Measurements from ENCODE around the gene REXO1. TPM values are rescaled to one million over a fixed set of nuclear protein-coding genes. Genes with fewer than 3 reads are reported as not detected.
"Not testable (repeated sequence)": the region's sequence is repeated elsewhere in the genome, so short reads cannot be mapped to it uniquely, and the experiment has no call there.

The REXO1 gene
- total and polyA plus RNA-seq, 2 donors (not counting 3 experiments of a cell fraction or from before 2014, with no cell fraction given), result 41.1 to 56.9 TPM

DNA sequence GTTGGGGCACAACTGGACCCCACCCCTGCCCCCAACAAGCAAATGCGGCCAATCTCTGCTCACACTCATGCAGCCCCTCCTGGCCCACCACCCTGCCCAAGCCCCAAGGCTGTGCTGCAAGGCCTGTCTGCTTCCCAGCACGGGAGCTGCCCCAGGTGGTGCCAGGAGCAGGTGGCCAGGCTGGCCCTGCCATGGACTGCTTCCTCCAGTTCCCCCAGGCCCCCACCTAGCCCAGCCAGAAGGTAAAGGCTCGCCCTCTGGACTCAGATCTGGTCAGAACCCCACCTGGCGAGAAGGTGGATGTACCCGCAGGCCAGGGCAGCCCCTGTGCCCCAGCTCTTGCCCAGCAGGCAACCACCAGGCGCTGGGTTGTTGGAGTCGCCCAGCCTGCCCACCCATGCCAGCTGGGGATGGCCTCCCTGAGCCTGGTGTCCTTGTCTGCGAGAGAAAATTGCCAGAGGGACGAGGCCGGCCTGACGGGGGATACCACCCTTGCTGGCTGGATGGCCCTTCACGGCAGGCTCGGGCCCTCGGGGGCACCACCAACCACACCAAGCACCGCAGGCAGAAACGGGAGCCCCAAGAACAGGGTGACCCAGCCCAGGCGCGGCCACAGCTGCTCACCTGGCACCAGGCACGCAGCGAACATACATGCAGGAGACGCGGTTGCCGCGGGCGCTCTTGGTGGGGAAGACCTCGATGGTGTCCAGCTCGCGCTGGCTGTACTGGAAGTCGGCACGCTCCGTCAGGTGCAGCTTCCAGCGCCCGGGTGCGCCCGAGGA lies 32.5 kb upstream of the REXO1 start:
- TF ChIP-seq JUN (IDR thresholded peaks at IDR 0.05; ENCODE audit: borderline replicate concordance, insufficient read depth, insufficient read length, low read depth) (no peak), FOS (IDR thresholded peaks at IDR 0.05; ENCODE audit: borderline replicate concordance, insufficient read depth, low read length) (no peak), EZH2 (IDR thresholded peaks at IDR 0.05; ENCODE audit: borderline replicate concordance, low read depth, low read length, severe bottlenecking) (no peak), GATA2 (IDR thresholded peaks at IDR 0.05; ENCODE audit: insufficient read depth, insufficient read length, low read depth, low read length) (no peak), MYC (IDR thresholded peaks at IDR 0.05; ENCODE audit: low read depth, low read length) (no peak), POLR2A (IDR thresholded peaks at IDR 0.05; ENCODE audit: low read depth, low read length) (no peak), POLR2AphosphoS5 (IDR thresholded peaks at IDR 0.05; ENCODE audit: insufficient read depth, low read depth, low read length) (no peak)
- TF ChIP-seq, protein P1, sequence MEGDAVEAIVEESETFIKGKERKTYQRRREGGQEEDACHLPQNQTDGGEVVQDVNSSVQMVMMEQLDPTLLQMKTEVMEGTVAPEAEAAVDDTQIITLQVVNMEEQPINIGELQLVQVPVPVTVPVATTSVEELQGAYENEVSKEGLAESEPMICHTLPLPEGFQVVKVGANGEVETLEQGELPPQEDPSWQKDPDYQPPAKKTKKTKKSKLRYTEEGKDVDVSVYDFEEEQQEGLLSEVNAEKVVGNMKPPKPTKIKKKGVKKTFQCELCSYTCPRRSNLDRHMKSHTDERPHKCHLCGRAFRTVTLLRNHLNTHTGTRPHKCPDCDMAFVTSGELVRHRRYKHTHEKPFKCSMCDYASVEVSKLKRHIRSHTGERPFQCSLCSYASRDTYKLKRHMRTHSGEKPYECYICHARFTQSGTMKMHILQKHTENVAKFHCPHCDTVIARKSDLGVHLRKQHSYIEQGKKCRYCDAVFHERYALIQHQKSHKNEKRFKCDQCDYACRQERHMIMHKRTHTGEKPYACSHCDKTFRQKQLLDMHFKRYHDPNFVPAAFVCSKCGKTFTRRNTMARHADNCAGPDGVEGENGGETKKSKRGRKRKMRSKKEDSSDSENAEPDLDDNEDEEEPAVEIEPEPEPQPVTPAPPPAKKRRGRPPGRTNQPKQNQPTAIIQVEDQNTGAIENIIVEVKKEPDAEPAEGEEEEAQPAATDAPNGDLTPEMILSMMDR (IDR thresholded peaks at IDR 0.05; ENCODE audit: extremely low read depth in 1 of 2, insufficient read depth in 1 of 2, low read depth in 1 of 2, low read length in 2 of 2), result no peak
- TF ChIP-seq, protein P2, sequence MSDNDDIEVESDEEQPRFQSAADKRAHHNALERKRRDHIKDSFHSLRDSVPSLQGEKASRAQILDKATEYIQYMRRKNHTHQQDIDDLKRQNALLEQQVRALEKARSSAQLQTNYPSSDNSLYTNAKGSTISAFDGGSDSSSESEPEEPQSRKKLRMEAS (IDR thresholded peaks at IDR 0.05; ENCODE audit: insufficient read depth, insufficient read length), result no peak
- CTCF ChIA-PET, result no interaction called here
- no peak for DNase-seq (ENCODE audit: low read depth, low spot score)
- Histone ChIP-seq H3K27me3 (ENCODE audit: control insufficient read depth in 2 of 2, insufficient read depth in 2 of 2, low read length in 2 of 2) (no peaks in the 10 kb centered on the region), H3K79me2 (ENCODE audit: control insufficient read depth, insufficient read depth, low read length) (peaks cover 39% of the 10 kb centered on the region), H3K27ac (ENCODE audit: insufficient read depth, low read depth, low read length) (no peak overlapping the region), H3K4me3 (replicated peaks in 1 of 3; ENCODE audit: insufficient read depth in 1 of 3, low read depth in 1 of 3, low read length in 3 of 3) (no peak overlapping the region), H2AFZ (ENCODE audit: low read depth, low read length) (no peak overlapping the region), H3K9me3 (replicated peaks; ENCODE audit: control insufficient read depth, insufficient read depth, low read length) (no peaks in the 10 kb centered on the region), H3K9ac (replicated peaks; ENCODE audit: extremely low read depth, insufficient read depth, low read length) (no peak overlapping the region), H3K9me1 (replicated peaks; ENCODE audit: control insufficient read depth, extremely low read depth, insufficient read depth, low read length) (no peaks in the 10 kb centered on the region), H4K20me1 (replicated peaks; ENCODE audit: control insufficient read depth, extremely low read depth, insufficient read depth, low read length) (no peaks in the 10 kb centered on the region), H3K36me3 (ENCODE audit: control insufficient read depth in 2 of 2, extremely low read depth in 1 of 2, insufficient read depth in 2 of 2, low read length in 2 of 2) (peaks cover 0 to 1% of the 10 kb centered on the region in 2 experiments), H3K4me1 (ENCODE audit: control insufficient read depth, extremely low read depth, insufficient read depth, low read length) (peaks cover 33% of the 10 kb centered on the region), H3K4me2 (ENCODE audit: insufficient read depth, low read length) (no peak overlapping the region)
- POLR2A ChIA-PET, result no interaction called here
- no peak for FAIRE-seq
- intact Hi-C loops (cut with micrococcal nuclease) (no loop called here), dilution Hi-C loops (cut with MboI; ENCODE audit: extremely low pct_ligation_motif_present, low sequenced_read_pairs) (no loop called here)
- BruUV-seq (replicated peaks), result no TSS peak

DNA sequence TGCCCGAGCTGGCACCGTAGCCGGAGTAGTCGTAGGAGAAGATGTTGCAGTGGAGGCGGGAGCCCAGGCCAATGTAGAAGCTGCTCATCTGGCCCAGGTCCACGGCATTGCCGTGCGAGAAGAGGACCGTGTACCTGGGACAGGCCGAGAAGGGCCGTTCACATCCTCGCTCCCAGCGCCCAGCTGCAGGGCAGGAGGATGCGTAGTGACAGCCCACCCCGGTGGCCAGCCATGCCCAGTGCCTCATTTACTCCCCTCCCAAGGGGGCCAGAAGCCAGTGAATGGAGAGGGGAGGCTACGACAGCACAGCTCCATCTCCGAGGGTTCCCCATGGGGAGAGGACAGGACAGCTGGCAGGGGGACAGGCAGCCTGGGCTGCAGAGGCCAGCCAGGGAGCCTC lies 31.7 kb upstream of the REXO1 start:
- peaks cover 34% of the 10 kb centered on the region for H3K4me1 ChIP-seq (ENCODE audit: control insufficient read depth, extremely low read depth, insufficient read depth, low read length)
- H2AFZ ChIP-seq (ENCODE audit: low read depth, low read length); H3K4me3 ChIP-seq (replicated peaks in 1 of 3; ENCODE audit: insufficient read depth in 1 of 3, low read depth in 1 of 3, low read length in 3 of 3); H3K36me3 ChIP-seq (ENCODE audit: control insufficient read depth in 2 of 2, extremely low read depth in 1 of 2, insufficient read depth in 2 of 2, low read length in 2 of 2); FAIRE-seq; H3K9me1 ChIP-seq (replicated peaks; ENCODE audit: control insufficient read depth, extremely low read depth, insufficient read depth, low read length); H3K27me3 ChIP-seq (ENCODE audit: control insufficient read depth in 2 of 2, insufficient read depth in 2 of 2, low read length in 2 of 2); dilution Hi-C loops (cut with MboI; ENCODE audit: extremely low pct_ligation_motif_present, low sequenced_read_pairs); POLR2A ChIA-PET; H3K27ac ChIP-seq (ENCODE audit: insufficient read depth, low read depth, low read length); intact Hi-C loops (cut with micrococcal nuclease); H3K9ac ChIP-seq (replicated peaks; ENCODE audit: extremely low read depth, insufficient read depth, low read length); H3K4me2 ChIP-seq (ENCODE audit: insufficient read depth, low read length); H3K9me3 ChIP-seq (replicated peaks; ENCODE audit: control insufficient read depth, insufficient read depth, low read length); DNase-seq (ENCODE audit: low read depth, low spot score); CTCF ChIA-PET; BruUV-seq (replicated peaks); H4K20me1 ChIP-seq (replicated peaks; ENCODE audit: control insufficient read depth, extremely low read depth, insufficient read depth, low read length): not testable (repeated sequence)
- peaks cover 46% of the 10 kb centered on the region for H3K79me2 ChIP-seq (ENCODE audit: control insufficient read depth, insufficient read depth, low read length)

Measured in endothelial cell of umbilical vein (primary cell).